GM21825 (cell line): ENCODE data around the gene S100A12.
"Not testable (repeated sequence)": the region's sequence is repeated elsewhere in the genome, so short reads cannot be mapped to it uniquely, and the experiment has no call there.

Experiments used
- ATAC-seq: cut with Tn5 transposase; IDR thresholded peaks from one replicate; pipeline ENCODE4 v1.9.1; 2021; ENCODE audit warnings: mild to moderate bottlenecking, moderate library complexity; ENCODE audit not compliant: unreplicated experiment

S100A12 gene

DNA sequence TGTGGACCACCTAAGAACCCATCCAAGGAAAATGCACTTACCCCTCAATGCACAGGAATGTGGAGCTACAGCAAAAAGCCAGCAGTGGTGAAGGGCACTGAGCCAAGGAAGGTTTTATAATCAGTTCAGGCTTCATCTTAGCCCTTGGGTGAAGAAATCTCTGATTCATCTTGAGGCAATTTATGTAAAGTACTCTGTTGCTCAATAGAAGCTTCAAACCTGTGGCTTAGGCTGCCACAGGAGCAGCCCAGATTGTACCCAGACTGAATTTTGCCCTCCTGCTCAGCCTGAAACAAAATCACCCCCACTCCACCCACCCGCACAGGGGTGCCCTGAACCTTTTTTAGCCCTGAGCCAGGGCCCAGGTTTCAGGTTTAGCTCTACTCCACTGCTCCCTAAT, at the start of gene S100A12:
S100A12 (minus strand) TSS at position 111 of the 400 bp plus-strand sequence. CDS start 1,029 bp downstream, outside the sequence.
- no peak for ATAC-seq

DNA sequence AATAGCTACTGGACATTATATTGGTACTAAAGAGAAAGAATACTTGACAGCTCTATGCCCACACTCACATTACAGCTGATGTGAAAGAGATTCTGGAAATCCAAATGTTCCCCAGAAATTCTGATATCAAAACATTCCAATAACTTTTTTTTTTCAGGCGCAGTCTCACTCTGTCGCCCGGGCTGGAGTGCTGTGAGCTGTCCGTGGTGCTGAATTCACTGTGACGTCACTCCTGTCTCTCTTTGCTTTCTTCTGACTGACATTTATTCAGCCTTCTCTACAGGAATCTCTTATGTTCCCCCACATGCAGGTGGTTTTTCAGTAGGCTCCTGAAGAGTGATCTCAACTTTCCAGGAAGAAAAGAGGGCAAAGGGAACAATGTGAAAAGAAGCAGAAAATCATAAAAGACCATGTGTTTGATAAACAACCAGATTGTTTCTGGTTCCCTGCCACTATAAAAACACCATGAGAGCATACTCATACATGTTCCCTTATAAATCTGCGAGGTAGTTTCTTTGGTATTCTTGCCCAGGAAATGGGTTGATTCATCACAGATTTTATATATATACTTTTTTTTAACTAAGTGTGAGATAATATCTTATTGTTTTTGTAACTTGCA, 47.1 kb upstream of the S100A12 start:
- no peak for ATAC-seq

DNA sequence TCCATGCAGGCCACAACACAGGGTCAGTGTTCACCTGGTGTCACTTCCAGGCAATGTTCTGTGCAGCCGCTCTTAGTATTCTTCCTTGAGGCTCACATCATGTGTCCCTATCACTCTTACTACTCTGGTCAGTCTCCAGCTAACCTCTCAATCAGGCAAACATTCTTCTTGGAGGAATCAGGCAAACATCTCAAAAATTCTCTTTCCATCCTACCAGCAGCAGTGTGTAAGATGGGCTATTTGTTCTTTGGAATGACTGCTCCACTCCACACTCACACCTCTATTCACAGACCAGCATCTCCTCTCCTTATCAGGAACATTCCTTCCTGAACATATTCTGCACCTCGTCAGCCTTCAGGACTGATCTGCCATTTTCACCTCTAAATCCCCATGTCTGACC, 44.9 kb upstream of the S100A12 start:
- ATAC-seq = no peak

DNA sequence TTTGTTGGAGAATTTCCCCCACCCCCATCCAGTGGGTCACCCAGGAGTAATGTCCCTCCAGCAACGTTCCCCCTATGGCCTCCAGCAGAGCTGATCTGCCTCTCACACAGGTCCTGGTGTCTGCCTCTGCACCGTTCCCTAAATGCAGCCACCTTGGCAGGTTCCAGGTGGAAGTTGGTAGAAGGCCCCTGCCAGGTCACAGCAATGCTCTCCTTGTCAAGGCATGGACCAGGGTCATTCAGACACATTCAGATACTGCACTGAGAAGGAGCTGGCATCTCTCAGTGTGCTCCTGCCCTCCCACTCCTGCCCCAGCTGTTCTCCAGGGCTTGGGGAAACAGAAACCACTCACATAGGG, 44.0 kb upstream of the S100A12 start:
- not testable (repeated sequence) for ATAC-seq

DNA sequence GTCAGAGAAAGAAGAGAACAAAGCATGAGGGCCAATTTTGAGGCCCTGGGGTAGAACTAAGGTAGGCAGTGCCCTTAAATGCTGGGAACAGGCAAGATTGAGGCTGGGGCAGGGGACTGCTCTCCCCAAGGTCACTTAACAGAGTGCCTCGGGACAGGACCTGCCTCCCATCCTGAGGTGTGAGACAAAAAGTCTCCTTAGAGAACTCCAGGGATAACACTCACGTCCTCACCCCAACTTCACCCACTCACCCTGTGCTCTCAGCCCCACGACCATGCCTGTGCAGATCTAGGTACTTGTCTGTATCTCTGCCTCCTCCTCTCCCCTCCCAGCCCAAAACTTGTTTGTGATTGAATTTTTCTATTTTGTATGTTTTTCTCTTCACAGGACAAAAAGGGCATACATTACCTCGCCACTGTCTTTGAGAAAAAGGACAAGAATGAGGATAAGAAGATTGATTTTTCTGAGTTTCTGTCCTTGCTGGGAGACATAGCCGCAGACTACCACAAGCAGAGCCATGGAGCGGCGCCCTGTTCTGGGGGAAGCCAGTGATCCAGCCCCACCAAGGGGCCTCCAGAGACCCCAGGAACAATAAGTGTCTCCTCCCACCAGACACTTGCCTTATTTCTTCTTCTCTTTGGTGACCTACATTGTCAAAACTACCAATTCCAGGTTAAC, 43.5 kb upstream of the S100A12 start:
- ATAC-seq = not testable (repeated sequence)

DNA sequence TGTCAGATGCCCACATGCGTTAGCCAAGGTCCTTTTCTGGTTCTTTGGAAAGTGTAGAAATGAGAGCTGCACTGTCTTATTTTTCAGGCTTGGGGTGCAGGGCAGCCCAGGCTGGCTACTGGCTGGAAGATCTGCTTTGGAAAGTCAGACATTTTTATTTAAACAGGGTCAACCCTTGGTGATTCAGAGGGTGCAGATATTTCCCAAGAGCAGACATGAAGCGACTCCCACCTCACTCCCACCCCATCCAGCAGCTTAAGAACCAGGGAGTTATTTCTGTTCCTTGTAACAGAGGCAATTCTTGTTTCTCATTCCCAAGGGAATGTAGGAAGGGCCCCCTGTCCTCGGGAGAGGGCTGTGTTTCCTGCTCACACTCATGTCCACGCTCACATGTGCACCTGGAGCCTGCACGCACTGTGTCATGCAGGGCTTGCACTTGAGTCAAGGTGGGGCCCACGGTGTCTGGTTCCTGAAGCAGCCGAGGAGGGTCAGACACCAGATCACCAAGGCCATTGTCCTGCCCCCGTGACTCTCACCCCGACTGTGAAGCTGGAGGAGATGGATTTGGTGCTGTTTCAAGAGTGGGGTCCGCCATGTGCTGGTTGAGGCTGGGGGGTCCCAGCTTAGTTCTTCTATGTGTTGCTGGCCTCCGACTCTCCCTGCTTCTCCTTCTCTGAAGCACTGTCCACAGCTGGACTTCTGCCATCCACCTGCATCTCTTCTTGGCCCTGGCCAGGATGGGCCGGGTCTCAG, 41.9 kb upstream of the S100A12 start:
- no peak for ATAC-seq

DNA sequence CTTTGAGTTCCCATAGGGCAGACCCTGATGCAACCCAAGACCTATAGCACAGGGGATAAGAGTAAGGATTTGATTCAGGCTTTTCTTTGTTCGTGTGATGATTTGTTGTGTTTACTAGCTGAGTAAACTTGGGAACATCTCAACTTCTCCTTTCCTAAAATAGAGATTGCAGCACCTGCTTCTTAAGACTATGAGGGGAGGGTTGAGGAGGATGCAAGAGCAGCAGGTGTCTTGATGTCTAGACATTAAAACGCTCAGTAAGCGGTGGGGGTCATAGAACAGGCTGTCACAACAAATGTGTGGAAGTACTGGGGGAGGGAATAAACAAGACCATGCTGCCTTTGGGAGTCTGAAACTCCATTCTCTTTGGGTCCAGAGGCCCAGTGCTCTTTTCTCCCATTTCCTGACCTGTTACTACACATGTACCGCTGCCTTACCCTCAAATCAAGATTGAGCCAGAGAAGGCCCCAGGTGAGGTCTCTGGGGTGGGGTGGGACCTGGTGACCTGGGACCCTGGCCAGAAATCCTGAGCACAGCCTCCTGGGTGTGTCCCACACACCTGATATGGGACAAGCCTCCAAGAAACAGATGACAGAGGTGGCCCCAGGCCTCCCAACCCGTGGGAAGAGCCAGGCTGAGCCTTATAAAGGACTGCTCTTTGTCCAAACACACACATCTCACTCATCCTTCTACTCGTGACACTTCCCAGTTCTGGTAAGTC, 40.6 kb upstream of the S100A12 start, which contains the start of gene S100A7A:
S100A7A (plus strand) TSS at position 671 of the 721 bp plus-strand sequence. CDS start 1,563 bp downstream, outside the sequence.
- no peak for ATAC-seq

DNA sequence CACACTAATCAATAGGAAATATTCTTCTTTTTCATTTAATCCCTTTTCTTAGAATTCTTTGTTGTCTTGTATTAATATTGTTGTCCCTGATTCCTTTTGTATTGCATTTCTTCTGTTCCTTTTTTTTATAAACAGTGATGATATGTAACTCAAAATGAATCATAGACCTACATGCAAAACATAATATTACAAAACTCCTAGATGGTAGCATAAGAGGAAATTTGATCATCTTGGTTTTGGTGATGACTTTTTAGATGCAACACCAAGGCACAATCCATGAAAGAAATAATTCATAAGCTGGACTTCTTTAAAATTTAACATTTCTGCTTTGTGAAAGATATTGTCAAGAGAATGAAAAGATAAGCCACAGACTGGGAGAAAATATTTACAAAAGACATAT, 38.5 kb upstream of the S100A12 start:
- ATAC-seq = not testable (repeated sequence)

DNA sequence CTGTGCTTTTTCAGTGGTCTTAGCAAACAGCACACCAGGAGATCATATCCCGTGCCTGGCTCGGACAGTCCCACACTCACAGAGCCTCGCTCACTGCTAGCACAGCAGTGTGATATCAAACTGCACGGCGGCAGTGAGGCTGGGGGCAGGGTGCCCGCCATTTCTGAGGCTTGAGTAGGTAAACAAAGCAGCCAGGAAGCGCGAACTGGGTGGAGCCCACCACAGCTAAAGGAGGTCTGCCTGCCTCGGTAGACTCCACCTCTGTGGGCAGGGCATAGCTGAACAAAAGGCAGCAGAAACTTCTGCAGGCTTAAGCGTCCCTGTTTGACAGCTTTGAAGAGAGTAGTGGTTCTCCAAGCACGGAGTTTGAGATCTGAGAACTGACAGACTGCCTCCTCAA, 31.9 kb upstream of the S100A12 start:
- ATAC-seq = not testable (repeated sequence)

DNA sequence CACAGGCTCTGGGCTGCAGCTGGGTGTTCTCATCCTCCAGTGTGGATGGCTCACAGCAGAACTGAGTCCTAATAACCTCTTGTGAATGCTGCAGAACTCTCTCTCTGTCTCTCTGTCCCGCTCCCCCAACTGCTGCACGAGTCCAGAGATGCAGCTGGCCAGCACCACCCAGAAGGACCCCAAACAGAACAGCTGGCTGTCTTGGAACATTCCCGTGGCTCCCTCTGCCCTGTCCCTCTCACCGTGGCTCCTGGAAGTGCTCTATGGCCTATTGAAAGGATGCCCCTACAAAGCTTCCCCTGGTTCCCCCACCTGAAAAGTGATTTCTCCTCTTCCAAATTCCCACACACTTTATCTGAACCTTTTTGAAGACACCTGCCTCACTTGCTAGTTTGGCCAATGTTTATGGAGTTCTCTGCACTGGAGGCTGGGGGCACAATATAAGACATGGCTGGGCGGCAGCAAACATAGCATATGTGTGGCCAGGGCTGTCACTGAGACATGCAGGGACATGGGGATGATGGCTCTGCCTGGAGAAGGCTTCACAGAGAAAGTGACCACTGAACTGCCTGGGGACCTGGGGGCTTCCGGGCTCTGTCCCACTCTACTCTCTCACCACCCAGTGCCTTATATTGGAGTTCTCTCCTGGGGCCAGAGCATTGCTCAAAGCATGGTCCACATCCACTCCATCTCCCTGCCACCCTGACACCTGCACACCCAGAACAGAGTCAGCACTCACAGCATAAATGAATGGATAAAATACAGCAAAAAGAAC, 30.6 kb upstream of the S100A12 start:
- not testable (repeated sequence) for ATAC-seq

DNA sequence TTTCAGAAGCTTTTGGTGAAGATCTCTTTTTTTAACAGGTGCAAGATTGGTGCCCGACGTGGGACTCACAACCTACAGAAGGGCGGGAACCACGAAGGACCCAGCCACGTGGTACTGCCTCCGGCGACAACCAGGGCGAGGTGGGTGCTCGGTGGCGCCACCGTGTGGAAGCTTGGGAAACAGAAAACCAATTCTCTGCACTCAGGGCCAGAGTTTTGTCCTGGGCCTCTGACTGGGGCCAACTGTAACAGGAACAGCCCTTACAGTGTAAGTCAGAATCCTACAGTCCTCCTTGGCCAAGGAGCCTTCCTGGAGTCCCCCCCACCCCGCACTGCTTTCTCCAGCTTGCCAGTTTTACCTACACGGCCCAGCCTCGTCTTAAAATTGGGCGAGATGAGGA, 29.3 kb upstream of the S100A12 start:
- no peak for ATAC-seq

DNA sequence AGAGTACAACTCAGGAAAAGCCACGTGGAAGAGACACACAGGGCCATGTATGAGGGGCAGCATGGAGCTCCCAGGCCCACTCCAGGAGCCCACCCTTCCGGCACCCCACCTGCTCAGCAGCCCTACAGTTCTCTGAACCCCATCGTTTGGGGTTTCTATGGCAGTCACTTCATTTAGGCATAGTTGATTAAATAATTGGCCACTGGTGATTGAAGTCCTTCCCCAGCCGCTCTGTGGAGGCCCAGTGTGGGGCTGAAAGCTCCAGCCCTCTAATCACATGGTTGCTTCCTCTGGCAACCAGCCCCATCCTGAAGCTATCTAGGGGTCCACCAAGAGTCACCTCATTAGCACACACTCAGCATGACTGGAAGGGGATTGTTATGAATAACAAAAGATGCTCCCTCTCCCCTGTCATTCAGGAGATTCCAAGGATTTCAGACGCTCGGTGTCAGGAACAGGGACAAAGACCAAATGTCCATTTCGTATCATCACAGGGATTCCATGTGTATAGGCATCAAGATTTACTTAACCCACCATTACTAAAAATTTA, 28.7 kb upstream of the S100A12 start:
- no peak for ATAC-seq

DNA sequence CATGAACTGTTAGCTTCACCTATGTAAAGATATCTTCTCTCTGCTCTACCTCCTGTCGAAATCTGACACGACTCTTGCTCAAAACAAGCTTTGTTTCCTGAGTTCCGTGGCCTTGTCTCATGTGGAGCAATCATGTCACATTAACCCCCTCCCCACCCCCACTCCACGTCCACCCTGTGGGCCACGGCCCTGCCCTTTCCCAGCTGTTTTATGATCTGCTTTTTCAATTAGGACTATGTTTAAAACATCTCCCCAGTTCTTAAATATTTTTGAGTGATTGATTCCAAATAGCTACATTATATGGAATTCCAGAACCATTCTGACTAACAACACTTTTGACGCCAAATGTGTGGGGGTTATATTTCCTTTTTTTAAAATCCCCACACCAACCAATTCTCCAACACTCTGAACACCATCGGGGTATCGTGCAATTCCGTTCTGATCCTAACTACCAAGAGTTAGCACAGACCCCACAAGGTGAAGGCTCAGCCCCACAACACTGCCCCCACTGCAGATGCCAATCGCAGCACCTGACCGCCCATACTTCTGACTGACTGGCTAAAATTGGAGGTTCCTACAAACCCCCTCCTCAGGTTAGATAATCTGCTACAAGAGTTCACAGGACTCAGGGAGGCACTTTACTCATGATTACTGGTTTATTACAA, 28.1 kb upstream of the S100A12 start:
- ATAC-seq = no peak

DNA sequence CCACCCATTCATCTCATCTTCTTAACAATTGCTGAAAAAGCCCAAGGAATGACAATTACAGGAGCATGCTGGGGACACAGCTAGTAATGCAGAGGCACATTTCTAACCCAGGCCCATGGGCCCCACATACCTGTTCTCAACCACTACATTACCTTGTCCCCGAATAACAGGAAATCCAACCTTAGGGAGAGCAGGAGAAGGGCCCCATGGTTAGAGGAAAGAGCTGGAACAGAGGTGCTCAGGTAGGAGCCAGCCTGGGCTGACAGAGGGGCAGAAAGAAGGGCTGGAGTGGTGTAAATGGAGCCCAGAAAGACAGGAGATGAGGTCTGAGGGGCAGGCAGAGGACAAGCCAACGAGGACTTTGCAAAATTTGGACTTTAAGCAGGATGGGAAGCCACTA, 26.8 kb upstream of the S100A12 start:
- ATAC-seq = no peak

DNA sequence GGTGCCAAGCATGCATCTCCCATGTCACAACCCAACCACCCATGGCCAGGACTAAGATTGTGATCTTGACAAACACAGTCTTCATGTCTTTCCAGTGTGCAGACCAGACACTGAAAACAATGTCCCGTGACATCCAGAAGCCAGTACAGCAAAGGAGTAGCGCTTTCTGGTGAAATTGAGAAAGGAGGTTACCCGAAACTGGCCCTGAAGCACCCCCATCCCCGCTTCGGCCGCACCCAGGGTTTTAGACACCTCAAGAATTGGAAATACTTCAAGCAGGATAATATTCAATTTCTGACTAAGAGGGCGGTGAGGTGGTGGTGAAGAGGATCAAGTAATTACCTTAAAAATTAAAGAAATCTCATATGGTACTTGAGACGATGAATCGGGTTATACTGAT, 26.0 kb upstream of the S100A12 start:
- ATAC-seq = no peak

DNA sequence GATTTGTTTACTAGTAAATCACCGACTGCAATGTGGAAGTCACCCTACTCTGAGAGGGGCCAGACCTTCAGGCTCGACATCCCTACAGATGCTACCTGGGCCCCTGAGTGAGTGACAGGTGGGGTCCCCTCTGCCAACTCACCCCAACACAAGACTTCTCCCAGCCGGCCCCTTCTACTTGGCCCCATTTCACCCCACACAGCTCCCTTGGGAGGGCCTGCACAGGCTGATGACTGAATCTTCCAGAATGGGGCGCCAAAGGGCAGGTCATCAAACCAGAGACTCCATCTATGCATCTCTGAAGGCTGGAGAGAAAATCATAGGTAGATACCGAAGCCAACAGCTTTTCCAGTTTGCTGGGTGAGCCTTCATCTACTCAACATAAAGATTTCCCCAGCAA, 24.8 kb upstream of the S100A12 start:
- ATAC-seq = no peak

DNA sequence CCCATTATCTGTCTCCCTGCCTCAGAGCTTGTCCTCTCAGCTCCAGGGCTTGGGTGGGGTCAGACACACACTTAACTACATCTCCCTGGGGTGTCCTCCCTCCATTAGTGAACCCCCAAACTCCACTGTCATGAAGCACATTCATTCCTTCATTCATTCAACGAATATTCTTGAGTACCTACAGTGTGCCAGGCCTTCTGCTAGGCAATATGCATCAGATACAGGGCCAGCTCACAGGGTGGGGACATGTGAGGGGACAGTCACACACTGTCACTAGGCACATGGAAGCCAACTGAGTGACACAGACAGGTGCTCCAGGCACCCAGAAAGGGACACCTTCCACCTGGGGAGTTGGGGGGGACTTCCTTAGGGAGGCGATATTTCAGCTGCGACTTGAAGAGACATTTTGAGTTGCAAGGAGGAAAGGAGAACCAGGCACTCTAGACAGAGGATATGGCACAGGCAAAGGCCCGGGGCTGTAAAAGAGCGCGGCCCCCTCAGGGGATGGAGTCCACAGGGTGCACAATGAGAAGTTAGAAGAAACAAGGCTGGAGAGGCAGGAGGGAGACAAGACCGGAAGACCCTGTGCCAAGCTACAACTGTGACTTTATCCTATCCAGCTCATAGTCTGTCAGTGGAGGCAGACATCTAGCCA, 24.1 kb upstream of the S100A12 start:
- no peak for ATAC-seq

DNA sequence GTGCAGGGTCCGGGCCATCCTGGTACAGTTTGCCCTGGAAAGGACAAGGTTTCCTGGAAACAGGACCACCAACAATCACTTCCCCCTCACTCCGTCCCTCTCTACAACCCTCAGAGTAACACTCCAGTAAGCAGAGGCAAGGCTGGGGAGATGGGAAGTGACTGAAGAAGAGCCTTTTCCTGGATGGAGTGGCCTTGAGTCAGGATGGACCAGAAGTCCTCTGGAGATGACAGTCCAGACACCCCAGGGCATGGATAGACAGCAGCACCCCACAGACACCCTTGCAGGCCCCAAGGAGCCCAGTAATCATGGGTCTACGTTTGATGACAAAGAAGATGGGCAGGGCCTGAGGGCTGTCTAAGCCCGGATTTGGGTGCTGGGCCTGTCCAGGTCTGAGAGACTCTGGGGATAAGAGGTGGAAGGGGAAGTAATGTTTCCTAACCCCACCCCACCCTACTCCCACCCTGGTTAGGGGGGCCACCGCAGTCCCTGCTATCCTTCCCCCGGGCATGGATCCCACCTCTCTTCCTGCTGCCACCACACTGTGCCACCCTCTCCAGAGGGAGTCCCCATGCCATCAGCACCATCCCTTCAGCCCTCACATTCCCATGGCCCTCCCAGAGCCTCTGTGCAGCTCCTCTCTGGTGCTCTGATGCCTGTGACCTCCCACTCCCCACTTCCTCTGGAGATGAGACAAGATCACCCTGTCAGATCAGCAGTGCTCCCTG, 22.7 kb upstream of the S100A12 start:
- ATAC-seq = no peak
